ENCODE data around the gene MRO.
"Not testable (repeated sequence)": the region's sequence is repeated elsewhere in the genome, so short reads cannot be mapped to it uniquely, and the experiment has no call there.

The MRO gene

DNA sequence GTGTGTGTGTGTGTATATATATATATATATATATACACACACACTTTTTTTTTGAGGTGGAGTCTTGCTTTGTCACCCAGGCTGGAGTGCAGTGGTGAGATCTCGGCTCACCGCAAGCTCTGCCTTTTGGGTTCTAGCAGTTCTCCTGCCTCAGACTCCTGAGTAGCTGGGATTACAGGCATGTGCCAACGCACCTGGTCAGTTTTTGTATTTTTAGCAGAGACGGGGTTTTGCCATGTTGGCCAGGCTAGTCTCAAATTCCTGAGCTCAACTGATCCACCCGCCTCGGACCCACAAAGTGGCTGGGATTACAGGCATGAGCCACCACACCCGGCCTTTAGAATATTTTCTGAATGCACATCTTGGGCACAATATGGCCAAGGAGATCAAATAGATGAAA, 13.7 kb upstream of the MRO start:
- not testable (repeated sequence) for DNase-seq

DNA sequence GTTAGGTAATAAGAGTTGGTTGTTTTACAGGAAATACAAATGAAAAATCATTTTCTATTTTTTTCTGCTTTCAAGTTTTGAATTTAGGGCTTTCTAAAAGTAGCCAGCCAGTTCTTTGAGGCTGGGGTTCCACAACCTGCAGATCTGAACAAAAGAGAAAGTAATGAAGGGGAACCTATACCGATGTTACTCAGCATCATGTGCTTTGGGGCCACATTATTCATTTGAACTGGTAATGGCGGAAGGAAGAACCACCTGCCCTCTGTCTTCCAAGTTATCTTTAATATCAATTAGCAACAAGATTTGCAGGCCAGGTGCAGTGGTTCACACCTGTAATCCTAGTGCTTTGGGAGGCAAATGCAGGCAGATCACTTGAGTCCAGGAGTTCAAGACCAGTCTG, 12.9 kb upstream of the MRO start:
- no peak for DNase-seq

DNA sequence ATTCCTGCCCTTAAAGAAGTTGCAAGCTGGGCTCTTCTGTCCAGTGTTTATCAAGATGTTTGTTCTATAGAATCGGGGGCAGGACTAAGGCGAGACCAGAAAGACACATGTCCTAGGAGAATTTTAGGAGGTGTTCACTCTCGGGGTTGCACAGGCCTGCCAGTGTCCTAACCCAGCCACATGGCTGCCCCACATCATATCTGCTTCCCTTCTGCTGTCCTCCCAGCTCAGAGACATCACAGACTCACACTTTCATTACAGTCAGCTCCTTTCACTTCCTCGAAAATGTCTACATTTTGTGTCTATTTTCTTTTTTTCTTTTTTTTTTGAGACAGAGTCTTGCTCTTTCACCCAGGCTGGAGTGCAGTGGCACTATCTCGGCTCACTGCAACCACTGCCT, 10.7 kb upstream of the MRO start:
- no peak for DNase-seq

DNA sequence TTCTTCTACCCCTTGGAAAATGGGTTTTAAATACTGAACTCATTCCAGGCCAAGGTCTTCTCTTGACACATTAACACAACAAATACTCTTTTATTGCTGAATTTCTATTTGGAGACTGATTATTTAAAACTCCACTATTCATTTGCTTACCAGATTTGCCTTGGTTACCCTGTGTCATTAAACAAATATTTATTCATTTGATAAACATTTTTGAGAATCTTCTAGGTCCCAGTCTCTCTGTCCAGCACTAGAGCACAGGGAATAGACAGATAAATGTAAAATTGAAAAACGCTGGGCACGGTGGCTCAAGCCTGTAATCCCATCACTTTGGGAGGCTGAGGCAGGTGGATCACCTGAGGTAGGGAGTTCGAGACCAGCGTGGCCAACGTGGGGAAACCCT, 9.8 kb upstream of the MRO start:
- no peak for DNase-seq

DNA sequence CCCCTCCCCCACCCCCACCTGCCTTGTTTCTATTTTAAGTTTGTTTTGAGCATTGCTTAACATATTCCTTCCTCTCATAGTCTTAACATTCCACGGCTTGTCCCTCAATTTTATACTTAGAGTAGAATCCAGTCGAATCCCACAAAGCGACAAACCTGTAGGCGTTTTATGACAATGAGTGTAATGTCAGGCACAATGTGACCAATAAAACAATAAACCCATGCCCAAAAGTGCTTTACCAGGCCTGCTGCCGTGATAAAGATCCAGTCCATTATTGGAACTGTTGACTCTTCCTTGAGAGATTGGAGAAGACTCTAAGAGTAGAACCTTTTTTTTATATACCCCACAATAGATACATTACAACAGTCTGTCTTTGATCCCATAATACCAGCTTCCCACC, 6.2 kb upstream of the MRO start:
- DNase-seq, result no peak

DNA sequence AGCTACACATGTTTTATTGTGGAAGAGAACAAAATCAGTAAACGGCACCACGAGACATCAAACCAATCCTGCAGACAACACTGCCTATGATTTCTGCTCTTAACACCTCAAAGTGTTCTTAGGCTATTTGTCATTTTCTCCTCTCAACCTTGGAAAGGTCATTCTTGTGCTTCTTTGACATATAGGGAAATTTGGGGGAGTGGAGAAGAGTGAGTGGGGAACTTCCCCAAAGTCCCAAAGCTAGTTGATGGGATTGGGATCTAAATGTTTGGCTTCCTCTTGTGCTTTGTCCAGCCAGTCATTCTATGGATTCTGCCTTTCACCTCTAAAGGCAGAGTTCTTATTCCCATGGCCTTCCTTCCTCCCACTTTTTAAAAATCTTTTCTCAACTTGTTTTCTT, 5.8 kb upstream of the MRO start:
- no peak for DNase-seq

DNA sequence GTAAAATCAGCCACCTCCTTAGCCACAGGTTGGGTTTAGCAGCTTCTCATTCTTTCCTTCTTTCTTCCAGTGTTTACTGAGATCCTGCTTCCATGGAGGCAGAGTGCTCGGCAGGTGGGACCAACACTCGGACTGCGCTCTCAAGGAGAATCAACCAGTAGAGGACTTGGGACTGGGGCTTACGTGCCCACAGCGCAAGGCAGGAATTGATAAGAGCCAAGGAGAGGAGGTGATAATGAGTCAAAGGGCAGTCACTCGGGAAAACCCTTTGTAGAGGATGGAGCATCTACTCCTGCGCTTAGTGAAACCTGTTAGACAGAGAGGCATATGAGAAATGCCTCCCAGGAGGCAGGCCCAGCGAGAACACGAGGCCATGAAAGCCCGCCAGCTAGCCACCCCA, 2.9 kb upstream of the MRO start:
- no peak for DNase-seq

DNA sequence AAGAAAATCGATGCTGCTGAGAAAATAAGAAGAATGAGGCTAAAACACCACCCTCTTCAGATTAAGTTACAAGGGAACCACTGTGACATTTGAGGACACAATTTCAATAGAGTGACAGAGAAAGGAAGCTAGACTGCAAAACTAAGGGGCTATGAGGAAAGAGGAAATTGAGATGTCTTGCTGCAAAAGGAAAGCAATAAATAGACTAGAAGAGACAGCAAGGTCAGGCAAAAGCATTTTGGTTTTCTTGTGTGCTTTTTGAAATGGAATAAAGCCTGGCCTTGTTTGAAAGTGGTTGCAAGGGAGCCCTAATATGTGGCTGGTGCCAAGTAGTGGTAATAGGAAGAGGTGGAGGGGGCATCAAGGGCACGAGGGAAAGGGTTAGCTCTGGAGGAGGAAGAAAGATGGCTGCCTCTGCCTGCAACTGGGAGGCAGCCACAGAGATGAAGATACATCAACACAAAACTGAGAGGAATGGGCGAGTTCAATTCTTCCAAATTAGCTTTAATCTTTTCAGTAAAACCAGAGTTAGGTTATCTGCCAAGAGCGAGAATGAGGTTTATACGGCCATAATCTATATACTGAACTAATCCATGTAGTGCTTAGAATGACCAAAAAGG, 1.2 kb upstream of the MRO start:
- DNase-seq, result no peak

DNA sequence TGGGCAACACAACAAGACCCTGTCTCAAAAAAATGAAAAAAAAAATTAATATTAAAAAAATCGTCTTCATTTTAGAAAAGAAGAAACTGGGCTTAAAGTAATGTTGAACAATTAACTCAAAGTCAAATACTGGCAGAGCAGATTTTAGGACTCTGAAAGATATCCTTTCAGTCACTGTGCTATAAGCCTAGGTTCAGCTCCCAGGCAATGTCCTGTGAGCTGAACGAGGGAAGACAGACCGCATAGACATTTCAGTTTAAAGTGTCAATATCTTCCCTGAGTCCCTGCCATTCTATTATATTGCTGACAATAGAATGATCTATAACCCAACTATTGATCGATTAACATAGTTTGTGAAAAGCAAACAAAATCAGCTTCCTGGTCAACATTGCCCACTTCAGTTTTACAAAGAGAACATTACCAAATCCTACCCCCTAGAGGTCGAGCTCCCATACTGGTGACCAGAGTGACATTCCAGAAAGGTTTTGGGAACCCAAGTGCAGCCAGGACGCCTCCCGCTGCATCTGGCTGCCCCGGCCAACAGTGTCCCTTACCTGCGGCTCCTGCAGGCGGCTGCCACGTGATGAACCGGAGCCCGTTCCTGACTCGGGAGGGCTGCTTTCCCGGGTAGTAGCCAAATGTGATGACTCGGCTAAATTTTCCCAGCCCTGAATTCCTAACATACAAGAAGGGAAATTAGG, 639 bp downstream of the MRO start:
- no peak for DNase-seq

DNA sequence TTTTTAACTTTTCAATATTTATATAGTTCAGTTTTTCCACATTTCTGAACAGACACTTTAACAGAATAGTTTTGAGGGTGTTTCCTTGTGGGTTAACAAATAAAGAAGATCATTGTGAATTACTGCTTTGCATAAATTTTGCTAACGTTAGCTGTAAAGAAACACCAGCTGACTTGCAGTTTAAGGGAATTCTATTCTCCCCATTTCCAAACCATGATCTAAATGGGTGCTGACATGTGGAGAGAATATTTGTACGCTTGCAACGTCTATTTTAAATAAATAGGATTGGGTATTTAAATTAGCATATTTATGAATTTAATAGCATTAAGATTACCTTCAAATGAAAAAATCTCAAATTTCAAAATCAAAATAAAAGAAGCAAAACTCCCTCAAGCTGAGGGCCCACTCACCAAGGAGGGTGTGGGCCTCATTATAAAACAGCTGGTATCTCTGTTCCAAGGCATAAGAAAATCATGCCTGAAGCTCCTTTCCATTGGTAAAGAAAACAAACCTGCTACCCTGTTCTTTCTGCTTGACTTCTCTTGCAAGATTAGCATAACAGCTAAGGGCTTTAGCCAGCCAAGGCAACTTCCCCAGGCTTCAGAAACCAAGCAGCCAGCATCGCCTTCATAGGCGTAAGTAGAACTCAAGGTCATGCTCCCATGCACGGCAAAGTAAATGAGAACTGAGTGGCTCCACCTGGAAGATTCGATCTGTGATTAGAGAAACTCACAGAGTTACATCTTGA, 3.2 kb downstream of the MRO start:
- DNase-seq, result no peak

DNA sequence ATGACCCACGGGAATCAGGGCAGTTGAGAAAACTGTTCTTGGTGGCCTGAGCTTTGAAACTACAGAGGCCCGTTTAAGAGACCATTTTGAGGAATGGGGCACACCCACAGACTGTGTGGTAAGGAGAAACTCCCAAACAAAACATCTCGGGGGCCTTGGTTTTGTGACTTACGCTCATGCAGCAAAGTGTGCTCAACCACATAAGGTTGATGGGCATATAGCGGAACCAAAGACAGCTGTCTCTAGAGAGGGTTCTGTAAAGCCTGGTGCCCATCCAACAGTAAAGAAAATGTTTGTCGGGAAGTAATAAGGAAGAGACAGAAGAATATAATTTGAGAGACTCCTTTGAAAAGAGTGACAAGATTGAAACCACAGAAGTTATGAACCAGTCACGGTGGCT, 5.4 kb downstream of the MRO start:
- DNase-seq, result no peak

DNA sequence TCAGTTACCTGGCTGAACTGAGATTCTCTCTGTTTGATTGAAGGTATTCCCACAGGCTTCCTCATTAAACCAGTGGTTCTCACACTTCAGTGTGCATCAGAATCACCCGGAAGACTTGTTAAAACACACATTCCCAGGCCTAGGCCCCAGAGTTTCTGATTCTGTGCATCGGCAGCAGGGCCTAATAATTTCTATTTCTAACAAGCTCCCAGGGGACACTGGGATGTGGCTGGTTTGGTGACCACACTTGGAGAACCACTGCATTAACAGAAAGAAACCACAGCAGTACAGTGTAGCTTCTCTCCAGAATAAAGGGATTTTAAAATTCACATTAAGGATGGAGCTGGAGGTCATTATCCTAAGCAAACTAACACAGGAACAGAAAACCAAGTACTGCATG, 6.5 kb downstream of the MRO start:
- DNase-seq, result no peak

DNA sequence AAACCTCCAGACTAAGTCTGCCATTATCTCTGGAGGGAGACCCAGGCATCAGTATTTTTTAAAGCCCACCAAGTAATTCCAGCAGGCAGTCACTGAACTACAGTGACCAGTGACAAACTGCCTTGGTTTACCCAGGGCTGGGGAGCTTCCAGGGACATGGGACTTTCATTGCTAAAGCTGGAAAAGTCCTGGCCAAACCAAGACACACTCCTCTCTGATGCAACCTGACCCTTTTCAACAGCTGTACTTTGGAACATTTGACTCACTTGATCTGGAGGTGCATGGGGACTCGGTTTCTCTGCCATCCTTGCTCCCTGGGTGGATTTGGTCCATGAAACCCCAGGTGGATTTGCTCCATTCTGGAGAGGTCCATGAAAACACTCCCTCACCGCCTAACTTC, 7.0 kb downstream of the MRO start:
- no peak for DNase-seq

DNA sequence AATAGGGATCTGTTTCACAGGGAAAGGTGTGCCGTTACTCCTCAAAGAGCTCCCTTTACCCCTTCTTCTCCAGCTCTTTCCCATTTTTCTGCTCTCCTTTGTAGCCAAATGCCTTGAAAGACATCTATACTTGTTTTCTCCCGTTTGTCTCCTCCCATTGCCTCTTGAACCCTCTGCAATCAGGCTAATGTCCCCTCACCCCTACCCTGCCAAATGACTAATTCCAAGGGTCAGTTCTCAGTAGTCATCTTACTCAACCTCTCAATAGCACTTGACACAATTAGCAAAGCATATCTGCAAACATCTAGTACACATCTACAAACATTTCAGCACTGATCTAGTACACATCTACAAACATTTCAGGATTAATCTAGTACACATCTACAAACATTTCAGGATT, 12.6 kb downstream of the MRO start:
- no peak for DNase-seq

DNA sequence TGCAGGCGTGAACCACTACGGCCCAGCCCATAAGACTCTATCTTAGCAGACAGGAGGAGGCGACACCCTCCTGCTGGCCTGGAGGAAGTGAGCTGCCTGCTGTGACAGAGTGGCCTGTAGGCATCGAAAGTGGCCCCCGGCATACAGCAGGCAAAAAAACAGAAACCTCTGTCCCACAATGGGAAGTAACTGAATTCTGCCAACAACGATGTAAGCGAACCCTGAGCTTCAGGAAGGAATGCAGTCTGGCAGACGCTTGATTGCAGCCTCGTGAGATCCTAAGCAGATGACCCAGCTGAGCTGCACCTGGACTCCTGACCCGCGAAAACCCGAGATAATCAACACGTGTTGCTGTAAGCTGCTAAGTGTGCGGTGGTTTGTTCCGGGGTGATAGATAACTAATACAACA, 13.6 kb downstream of the MRO start:
- DNase-seq, result no peak

DNA sequence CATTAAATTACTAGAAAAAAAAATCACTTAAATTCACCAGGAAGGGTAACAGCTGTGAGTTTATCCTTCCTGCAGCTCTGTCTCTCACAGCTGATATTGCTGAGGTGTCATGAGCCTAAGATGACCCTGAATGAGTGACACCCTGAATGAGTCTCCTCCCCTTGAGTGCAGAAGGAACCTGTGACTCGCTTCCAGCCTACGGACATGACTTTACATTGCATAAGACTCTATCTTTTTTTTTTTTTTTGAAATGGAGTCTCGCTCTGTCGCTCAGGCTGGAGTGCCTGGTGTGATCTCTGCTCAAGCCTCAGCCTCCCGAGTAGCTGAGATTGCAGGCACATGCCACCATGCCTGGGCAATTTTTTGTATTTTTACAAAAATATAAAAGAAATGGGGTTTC, 14.1 kb downstream of the MRO start:
- DNase-seq, result no peak

DNA sequence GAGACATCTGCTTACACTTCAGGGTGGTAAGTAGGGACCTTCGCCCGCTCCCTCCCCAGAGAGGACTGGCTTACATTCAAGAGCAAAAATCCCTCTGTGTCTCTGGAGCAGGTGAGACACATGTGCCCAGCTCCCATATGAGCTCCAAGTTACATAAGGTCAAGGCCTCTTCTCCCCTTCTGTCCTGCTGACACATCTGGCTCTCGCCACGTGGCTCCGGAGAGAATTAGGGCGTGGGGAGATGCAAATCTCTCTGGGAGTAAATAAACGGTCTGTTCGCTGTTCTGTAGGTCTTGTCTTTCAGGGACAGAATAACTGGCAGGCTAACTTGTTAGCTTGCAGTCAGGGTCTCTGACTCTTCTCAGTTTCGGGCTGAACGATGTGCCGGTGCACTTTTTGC, 16.2 kb downstream of the MRO start:
- DNase-seq, result no peak

DNA sequence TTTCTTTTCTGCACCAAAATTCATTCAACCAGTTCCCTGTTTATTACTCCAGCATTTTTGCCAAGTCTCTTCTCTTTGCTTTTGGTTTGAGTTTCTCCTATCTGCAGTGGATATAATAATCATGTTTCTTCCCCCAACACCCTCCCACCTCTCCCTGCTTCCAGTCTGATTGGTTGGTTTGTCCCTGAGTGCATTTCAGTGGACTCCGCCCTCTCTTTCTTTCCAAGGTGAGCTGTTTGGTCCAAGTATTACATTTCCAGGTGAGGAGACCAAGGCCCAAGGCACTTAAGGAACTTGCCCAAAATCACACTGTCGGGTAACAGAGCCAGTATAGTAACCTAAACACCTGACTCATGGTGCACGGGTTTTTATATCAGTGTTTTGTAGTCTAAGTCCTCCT, 17.7 kb downstream of the MRO start:
- DNase-seq, result no peak

DNA sequence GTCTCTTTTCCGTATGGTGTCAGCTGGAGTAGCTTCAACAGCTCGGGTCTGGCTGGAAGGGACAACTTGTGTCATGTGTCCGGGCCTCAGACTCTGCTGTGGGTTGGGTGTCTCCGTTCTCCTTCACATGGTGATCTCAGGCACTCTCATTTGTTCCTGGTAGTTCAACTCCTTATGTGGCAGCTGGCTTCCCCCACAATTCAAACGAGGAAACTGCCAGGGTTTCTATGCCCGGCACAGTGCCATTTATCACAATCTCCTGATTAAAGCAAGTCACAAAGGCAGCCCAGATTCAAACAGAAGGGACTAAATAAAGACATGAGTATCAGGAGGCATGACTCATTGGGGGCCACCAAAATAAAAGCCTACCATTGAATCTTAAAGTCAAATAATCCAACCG, 22.7 kb downstream of the MRO start:
- DNase-seq, result no peak

DNA sequence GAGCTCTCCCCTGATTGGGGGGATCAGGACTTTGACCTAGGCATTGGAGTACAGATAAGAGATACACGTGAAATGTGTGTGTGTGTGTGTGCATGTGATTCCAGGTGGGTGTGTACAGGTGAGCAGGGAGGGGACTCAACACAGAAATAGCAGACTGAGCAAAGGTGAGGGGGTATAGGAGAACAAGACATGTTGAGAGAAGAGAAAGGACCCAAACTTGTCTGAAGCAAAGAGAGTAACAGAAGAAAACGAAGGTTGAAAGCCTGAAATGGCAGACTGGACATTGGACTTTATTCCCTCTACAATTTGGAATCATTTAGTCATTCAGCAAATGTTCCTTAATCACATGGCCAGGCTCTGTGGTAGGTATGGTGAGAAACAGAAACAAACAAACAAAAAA, 23.3 kb downstream of the MRO start:
- DNase-seq, result no peak

DNA sequence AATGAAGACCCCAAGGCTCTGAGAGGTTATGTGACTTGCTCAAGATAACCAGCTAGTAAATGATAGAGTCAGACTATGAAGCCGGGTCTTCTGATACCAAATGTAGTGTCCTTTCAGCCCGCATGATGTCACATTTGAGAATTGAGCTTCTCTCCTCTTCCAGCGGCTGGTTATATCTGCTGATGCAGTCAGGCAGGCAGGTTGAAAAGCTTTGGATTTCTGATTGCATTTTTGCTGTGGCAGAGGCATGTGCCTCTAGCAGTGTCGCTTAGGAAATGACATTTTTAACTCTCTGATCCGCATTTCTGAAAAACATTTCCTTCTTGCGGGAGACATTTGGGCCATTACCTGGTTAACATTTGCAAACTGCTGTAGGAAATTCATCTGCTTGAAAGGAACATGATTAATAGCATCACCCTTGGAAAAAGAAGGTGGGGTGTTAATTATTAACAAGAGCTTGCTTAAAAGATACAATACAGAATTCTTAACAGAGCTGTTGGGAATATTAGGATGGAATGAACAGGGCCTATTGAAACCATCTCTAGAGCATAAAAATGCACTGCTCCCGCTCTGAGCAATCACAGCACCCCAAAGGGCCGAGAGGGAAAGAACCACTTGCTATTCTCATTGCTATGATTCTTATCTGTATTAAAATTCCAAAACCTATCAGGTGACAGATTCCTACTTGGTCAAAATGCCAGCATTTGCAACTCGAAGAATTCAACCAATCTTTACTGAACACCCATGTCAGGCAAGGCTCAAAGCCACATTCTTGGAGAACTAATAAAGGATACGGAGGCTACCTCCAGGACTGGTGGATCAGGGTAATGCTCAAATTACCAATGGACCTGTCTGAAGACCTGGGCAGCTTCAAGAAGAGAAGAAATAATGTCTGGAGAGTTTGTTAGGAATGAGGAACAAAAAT, 25.9 kb downstream of the MRO start:
- no peak for DNase-seq

DNA sequence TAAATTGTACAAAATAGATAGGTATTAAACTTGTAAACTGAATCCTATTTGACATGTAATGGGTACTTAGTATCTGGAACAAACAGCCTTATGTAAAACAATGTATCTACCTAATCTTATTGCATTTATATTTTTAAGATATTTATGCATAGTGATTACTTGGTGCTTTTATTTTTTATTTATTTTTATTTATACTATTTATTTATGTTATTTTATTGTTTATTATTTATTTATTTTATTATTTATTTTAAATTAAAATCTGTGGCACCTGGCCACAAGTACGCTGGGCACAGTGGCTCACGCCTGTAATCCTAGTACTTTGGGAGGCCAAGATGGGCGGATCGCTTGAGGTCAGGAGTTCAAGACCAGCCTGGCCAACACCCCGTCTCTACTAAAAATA, 26.9 kb downstream of the MRO start:
- no peak for DNase-seq
